Kidney glomerular epithelial cell (primary cell): ENCODE measurements around the gene FBXL16.

ENCODE experiments used
- DNase-seq: peaks from one replicate; lab custom pipeline; 2025; lab: John Stamatoyannopoulos, UW

FBXL16 gene

DNA sequence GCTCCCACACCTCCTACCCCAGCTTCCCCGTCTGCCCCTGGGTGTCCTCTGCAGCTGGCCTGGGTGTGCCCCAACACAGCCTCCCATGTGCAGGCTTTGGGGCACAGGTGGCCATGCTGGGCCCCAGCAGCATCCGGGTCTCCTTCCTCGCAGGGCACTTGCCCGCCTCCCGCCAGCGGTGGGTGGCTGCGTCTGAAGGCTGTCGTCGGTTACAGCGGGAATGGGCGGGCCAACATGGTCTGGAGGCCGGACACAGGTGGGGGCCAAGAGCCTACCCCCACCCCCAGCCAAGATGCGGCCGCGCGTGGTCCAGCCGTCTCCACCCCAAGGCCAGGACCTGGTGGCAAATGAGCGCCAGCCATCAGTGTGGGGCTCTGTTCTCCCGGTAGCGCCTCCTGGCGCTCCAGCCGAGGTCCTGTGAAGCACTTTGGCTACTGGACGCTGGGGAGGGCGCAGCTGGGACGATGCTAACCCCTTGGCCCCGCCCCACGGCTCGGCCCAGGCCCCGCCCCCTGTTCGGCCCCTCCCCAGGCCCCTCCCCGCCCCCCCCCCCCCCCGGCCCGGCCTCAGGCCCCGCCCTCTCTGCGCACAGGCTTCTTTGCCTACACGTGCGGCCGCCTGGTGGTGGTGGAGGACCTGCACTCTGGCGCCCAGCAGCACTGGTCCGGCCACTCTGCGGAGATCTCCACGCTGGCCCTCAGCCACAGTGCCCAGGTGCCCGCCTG is 45.0 kb downstream of the FBXL16 start:
- peak; percentile 39 for DNase-seq

- no peak for DNase-seq
Measured at GRCh38 chr16:660132-660458, 45.5 kb downstream of the FBXL16 start.

- DNase-seq = no peak
Measured at GRCh38 chr16:659618-660017, 46.0 kb downstream of the FBXL16 start.

GRCh38 chr16:658679-659571 is 46.7 kb downstream of the FBXL16 start:
- no peak for DNase-seq

- no peak for DNase-seq
Measured at GRCh38 chr16:657487-657886, 48.1 kb downstream of the FBXL16 start.

GRCh38 chr16:654034-654433 is 51.6 kb downstream of the FBXL16 start:
- DNase-seq = no peak

DNA sequence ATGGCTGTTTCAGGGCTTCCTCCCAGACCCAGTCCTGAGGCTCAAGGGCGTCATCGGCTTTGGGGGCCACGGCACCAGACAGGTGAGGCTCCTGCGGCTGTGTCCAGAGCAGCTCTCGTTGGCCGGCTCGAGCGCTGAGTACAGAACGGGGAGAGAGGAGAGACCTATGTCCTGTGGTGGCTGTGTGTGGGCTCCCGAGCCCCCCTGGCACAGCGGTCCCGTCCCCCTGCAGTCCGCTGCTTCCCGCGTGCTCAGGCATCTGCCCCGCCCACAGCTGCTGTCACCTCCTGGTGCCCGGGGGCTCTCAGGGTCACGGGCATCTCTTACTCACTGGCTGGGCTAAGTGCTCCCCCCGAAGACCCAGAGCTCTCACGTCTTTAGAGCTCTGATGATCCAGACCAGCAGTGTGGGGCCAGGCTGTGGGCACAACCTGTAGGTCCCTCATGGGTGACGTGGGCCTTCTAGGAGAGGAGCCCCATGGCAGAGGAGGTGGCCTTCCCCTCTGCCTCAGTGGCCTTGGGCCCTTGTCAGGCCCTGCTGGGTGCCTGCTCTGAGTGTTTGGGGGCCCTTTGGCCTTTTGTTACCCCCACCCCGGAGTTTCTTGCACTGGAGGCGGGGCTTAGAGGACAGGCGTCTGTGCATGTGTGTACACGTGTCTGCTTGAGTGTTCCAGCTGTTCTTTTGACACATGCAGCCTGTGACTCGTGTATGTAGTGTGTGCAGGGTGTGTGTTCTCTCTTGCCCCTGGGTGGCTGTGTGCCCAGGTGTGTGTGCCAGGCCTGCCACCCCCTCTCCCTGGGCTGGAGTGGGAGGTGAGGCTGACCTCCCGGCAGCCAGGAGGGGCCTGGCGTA is 52.9 kb downstream of the FBXL16 start:
- no peak for DNase-seq

DNA sequence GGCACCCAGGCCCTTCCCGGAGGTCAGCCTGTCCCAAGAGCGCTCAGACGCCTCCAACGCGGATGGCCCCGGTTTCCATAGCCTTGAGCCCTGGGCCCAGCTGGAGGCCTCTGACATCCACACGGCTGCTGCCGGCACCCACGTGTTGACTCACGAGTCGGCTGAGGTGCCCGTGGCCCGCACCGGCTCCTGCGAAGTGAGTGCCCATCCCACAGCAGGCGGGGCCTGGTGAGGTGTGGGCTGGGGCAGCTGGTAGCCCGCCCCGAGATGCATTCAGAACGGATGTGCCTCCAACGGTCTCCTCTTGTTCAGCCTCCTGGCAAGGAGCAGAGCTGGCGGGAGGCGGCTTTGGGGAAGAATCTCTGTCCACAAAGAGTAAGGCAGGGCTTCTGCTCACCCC is 53.8 kb downstream of the FBXL16 start:
- no peak for DNase-seq

GRCh38 chr16:649631-650030 is 56.0 kb downstream of the FBXL16 start:
- no peak for DNase-seq

- DNase-seq = peak; percentile 64
Measured at GRCh38 chr16:648781-649589, 56.6 kb downstream of the FBXL16 start, which contains the start of gene WDR90. Gene WDR90, plus strand, starts transcription at chr16:649365. Its CDS starts 52 bp downstream, at chr16:649417.

GRCh38 chr16:648071-648780 is 57.4 kb downstream of the FBXL16 start:
- no peak for DNase-seq

- no peak for DNase-seq
Measured at GRCh38 chr16:647173-647902, 58.3 kb downstream of the FBXL16 start.

- no peak for DNase-seq
Measured at GRCh38 chr16:646679-647172, 58.9 kb downstream of the FBXL16 start.

GRCh38 chr16:645852-646678 is 59.5 kb downstream of the FBXL16 start:
- no peak for DNase-seq

- no peak for DNase-seq
Measured at GRCh38 chr16:644556-644955, 61.0 kb downstream of the FBXL16 start.

DNA sequence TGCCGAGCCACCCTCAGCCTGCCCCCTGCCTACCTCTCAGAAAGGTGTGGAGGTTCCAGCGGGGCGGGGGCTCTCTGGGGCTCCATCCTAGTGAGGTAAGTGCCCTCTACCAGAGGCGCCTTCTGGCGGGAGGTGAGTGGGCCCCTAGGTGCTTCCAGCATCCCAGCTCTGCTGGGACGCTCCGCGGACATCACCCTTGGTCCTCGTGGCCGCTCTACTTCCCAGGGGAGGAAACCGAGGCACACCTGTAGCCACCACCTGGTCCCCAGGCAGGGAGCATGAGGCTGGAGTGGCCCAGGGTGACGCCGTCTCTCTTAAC is 62.6 kb downstream of the FBXL16 start:
- DNase-seq = no peak
